Smooth muscle cell (in vitro differentiated cells): ENCODE results near the gene ABTB2. TPM values are rescaled to one million over a fixed set of nuclear protein-coding genes. Genes with fewer than 3 reads are reported as not detected.
A peak's percentile ranks its signal among the peaks of the same experiment; 100 is the strongest.

ENCODE experiments used
- DNase-seq: peaks from one replicate; lab custom pipeline; 2025; ENCODE audit not compliant: unreplicated experiment; lab: John Stamatoyannopoulos, UW
- H2AFZ ChIP-seq: fragments of 200-600 bp; sonication (generic); 2 replicates; pipeline ENCODE4 v1.6.0; 2016; ENCODE audit warnings: antibody characterized with exemption, low read depth, mild to moderate bottlenecking
- H3F3A ChIP-seq: fragments of 200-600 bp; sonication (generic); 2 replicates; pipeline ENCODE4 v1.6.0; 2017; ENCODE audit warnings: antibody characterized with exemption, low read depth
- H3K27ac ChIP-seq: fragments of 200-600 bp; sonication (generic); 2 replicates; pipeline ENCODE4 v1.5.1; 2016; ENCODE audit warnings: low read depth, mild to moderate bottlenecking
- H3K27me3 ChIP-seq: fragments of 200-600 bp; sonication (generic); 2 replicates; pipeline ENCODE4 v1.6.1; 2016; ENCODE audit warnings: low read depth, mild to moderate bottlenecking
- H3K36me3 ChIP-seq: fragments of 200-600 bp; sonication (generic); 2 replicates; pipeline ENCODE4 v1.5.1; 2016; ENCODE audit warnings: low read depth
- H3K4me1 ChIP-seq: fragments of 200-600 bp; sonication (generic); 2 replicates; pipeline ENCODE4 v1.5.1; 2016; ENCODE audit warnings: low read depth
- H3K4me2 ChIP-seq: fragments of 200-600 bp; sonication (generic); 2 replicates; pipeline ENCODE4 v1.6.0; 2016; ENCODE audit warnings: mild to moderate bottlenecking
- H3K4me3 ChIP-seq: fragments of 200-600 bp; sonication (generic); 2 replicates; pipeline ENCODE4 v1.5.1; 2016; ENCODE audit warnings: mild to moderate bottlenecking
- H3K79me2 ChIP-seq: fragments of 200-600 bp; sonication (generic); 2 replicates; pipeline ENCODE4 v1.6.0; 2016; ENCODE audit warnings: low read depth, mild to moderate bottlenecking
- H3K9ac ChIP-seq: fragments of 200-600 bp; sonication (generic); 2 replicates; pipeline ENCODE4 v1.6.0; 2016; ENCODE audit warnings: low read depth
- H3K9me3 ChIP-seq: fragments of 200-600 bp; sonication (generic); replicated peaks from 2 replicates; pipeline ENCODE4 v1.5.1; 2016; ENCODE audit warnings: low read depth
- H4K20me1 ChIP-seq: fragments of 200-600 bp; sonication (generic); 2 replicates; pipeline ENCODE4 v1.6.0; 2016; ENCODE audit warnings: low read depth
- WGBS: methylation state at CpG from one replicate; pipeline ENCODE4 v1.1.7; 2016; ENCODE audit warnings: low lambda C conversion rate; 5-methylcytosine and 5-hydroxymethylcytosine counted together
- polyA plus RNA-seq: library from polyadenylated mRNA; unstranded; fragments of >200 nt; fragmentation: Nextera tagmentation; extraction: Ambion mirVana; gene quantifications from 2 replicates; pipeline ENCODE4 v1.2.1, GENCODE V29; 2016
- total RNA-seq: library from RNA; depleted of rRNA; stranded (reverse); fragments of >200 nt; gene quantifications from 2 replicates; pipeline ENCODE4 v1.2.3, GENCODE V29; 2014
- TF ChIP-seq, protein P1 (sequence below): fragments of 200-600 bp; sonication (generic); IDR thresholded peaks from 2 replicates; pipeline ENCODE4 v1.5.1; 2017; ENCODE audit warnings: borderline replicate concordance, mild to moderate bottlenecking, antibody characterized with exemption; ENCODE audit not compliant: insufficient read depth, poor library complexity, severe bottlenecking

Gene ABTB2
- total and polyA plus RNA-seq, 2 experiments from 2014 or later, result 4.3 to 4.9 TPM

GRCh38 chr11:34269694-34270245 is 88.0 kb downstream of the ABTB2 start:
- no peak overlapping the region for H3K4me2 ChIP-seq
- H3K4me1 ChIP-seq, result peaks cover 11% of the 10 kb centered on the region
- H3K9me3 ChIP-seq, result no peaks in the 10 kb centered on the region
- H4K20me1 ChIP-seq, result peaks cover 16% of the 10 kb centered on the region
- TF ChIP-seq, protein P1, sequence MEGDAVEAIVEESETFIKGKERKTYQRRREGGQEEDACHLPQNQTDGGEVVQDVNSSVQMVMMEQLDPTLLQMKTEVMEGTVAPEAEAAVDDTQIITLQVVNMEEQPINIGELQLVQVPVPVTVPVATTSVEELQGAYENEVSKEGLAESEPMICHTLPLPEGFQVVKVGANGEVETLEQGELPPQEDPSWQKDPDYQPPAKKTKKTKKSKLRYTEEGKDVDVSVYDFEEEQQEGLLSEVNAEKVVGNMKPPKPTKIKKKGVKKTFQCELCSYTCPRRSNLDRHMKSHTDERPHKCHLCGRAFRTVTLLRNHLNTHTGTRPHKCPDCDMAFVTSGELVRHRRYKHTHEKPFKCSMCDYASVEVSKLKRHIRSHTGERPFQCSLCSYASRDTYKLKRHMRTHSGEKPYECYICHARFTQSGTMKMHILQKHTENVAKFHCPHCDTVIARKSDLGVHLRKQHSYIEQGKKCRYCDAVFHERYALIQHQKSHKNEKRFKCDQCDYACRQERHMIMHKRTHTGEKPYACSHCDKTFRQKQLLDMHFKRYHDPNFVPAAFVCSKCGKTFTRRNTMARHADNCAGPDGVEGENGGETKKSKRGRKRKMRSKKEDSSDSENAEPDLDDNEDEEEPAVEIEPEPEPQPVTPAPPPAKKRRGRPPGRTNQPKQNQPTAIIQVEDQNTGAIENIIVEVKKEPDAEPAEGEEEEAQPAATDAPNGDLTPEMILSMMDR, result no peak
- H3K27me3 ChIP-seq, result no peaks in the 10 kb centered on the region
- no peak overlapping the region for H3K27ac ChIP-seq
- WGBS, result 78% methylated on average over 7 of the region's 7 CpGs
- no peaks in the 10 kb centered on the region for H3K36me3 ChIP-seq
- H3K4me3 ChIP-seq, result no peak overlapping the region
- peaks cover 5% of the 10 kb centered on the region for H3K79me2 ChIP-seq
- H3K9ac ChIP-seq, result no peak overlapping the region
- DNase-seq, result no peak
- H3F3A ChIP-seq, result peaks cover 8% of the 10 kb centered on the region
- no peak overlapping the region for H2AFZ ChIP-seq

DNA sequence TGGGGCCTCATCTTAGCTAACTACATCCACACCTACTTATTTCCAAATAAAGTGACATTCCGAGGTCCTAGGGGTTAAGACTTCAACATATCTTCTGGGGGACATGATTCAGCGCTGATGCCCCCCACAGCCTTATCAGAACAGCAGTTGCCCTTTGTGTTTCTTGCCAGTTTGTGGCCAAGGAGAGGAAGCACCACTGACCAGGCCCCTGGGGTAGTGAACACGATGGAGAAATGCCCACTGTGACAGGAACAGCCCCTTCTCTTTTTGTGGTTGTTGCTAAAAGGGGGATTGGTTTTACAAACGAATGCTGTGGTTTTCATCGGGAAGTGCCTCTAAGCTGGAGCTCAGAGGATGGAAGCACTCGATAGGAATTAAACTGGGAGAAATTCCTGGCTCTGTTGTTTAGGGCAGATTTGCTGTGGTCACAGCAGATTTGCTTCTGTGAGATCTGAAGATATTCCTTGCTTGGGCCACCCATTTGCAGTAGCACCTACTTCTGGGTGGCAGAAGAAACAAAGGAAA is 88.8 kb downstream of the ABTB2 start:
- peaks cover 11% of the 10 kb centered on the region for H3K4me1 ChIP-seq
- no peak overlapping the region for H3K27ac ChIP-seq
- H3K27me3 ChIP-seq, result no peaks in the 10 kb centered on the region
- TF ChIP-seq, protein P1, result no peak
- H3K9ac ChIP-seq, result no peak overlapping the region
- peaks cover 8% of the 10 kb centered on the region for H3F3A ChIP-seq
- H3K9me3 ChIP-seq, result no peaks in the 10 kb centered on the region
- WGBS, result 29% methylated on average over 6 of the region's 6 CpGs
- peaks cover 18% of the 10 kb centered on the region for H4K20me1 ChIP-seq
- DNase-seq, result no peak
- no peak overlapping the region for H2AFZ ChIP-seq
- no peak overlapping the region for H3K4me2 ChIP-seq
- no peaks in the 10 kb centered on the region for H3K36me3 ChIP-seq
- no peak overlapping the region for H3K4me3 ChIP-seq
- H3K79me2 ChIP-seq, result peaks cover 5% of the 10 kb centered on the region

DNA sequence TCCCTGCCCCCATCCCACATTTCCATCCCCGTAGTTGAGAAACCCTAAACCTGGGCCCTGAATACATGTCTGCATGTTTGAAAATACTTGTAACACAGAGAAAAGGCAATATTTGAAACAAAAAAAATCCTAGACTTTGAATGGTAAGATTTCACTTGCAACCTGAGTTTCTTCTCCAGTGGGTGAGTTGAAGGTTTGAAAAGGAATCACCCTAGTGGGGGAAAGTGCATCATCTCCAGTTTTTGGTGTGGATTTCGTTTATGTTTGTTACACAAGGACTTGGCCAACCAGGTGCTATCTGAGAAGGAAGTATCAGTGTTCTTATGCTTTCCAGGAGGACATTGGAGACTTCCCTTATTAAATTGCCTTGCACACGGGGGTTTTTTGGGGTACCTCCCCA is 90.4 kb downstream of the ABTB2 start:
- Histone ChIP-seq H3K36me3 (no peaks in the 10 kb centered on the region), H3F3A (peaks cover 8% of the 10 kb centered on the region), H3K27me3 (no peaks in the 10 kb centered on the region), H2AFZ (no peak overlapping the region), H3K79me2 (peaks cover 5% of the 10 kb centered on the region), H3K4me2 (no peak overlapping the region), H3K4me1 (peaks cover 22% of the 10 kb centered on the region), H3K9ac (no peak overlapping the region), H3K9me3 (no peaks in the 10 kb centered on the region), H3K27ac (no peak overlapping the region), H3K4me3 (no peak overlapping the region), H4K20me1 (peaks cover 23% of the 10 kb centered on the region)
- no peak for DNase-seq
- WGBS, result 82% methylated on average over 3 of the region's 3 CpGs
- TF ChIP-seq, protein P1, result no peak

- H3K27ac ChIP-seq, result peak overlapping the region; percentile 3
Measured at GRCh38 chr11:34267013-34267412, 90.8 kb downstream of the ABTB2 start.

More at GRCh38 chr11:34267013-34267412, 90.8 kb downstream of the ABTB2 start:
- Histone ChIP-seq H3K4me2 (no peak overlapping the region), H3K9me3 (no peaks in the 10 kb centered on the region), H4K20me1 (peaks cover 23% of the 10 kb centered on the region), H3F3A (peaks cover 8% of the 10 kb centered on the region), H3K27me3 (no peaks in the 10 kb centered on the region), H3K9ac (no peak overlapping the region), H3K4me1 (peaks cover 22% of the 10 kb centered on the region), H3K36me3 (no peaks in the 10 kb centered on the region), H3K79me2 (peaks cover 5% of the 10 kb centered on the region), H3K4me3 (no peak overlapping the region), H2AFZ (no peak overlapping the region)
- TF ChIP-seq, protein P1, result no peak
- 74% methylated on average over 11 of the region's 11 CpGs for WGBS
- no peak for DNase-seq
